OCI-LY1 (cell line): Measurements from ENCODE around the gene SPON2.

ENCODE experiments used
- H2AFZ ChIP-seq: fragments of 200-600 bp; sonication (generic), shearing (Covaris generic); 2 replicates; pipeline ENCODE4 v1.6.0; 2014; ENCODE audit warnings: antibody characterized with exemption, mild to moderate bottlenecking, low read length
- H3F3A ChIP-seq: fragments of 200-600 bp; sonication (generic), shearing (Covaris generic); 2 replicates; pipeline ENCODE4 v1.6.0; 2014; ENCODE audit warnings: mild to moderate bottlenecking, antibody characterized with exemption, low read length, moderate library complexity; ENCODE audit not compliant: insufficient read depth
- H3K27ac ChIP-seq: fragments of 200-600 bp; sonication (generic); 2 replicates; pipeline ENCODE4 v1.5.1; 2014; ENCODE audit warnings: low read length, mixed run types, mild to moderate bottlenecking, low read depth; ENCODE audit not compliant: poor library complexity, severe bottlenecking
- H3K27me3 ChIP-seq: fragments of 200-600 bp; sonication (generic); 2 replicates; pipeline ENCODE4 v1.6.0; 2014; ENCODE audit warnings: antibody characterized with exemption, mild to moderate bottlenecking, low read length, moderate library complexity; ENCODE audit not compliant: insufficient read depth
- H3K36me3 ChIP-seq: fragments of 200-600 bp; sonication (generic); 2 replicates; pipeline ENCODE4 v1.6.1; 2014; ENCODE audit warnings: mild to moderate bottlenecking, antibody characterized with exemption, low read length, moderate library complexity, mixed read lengths; ENCODE audit not compliant: insufficient read depth
- H3K4me1 ChIP-seq: fragments of 200-600 bp; sonication (generic); 2 replicates; pipeline ENCODE4 v1.5.1; 2014; ENCODE audit warnings: mild to moderate bottlenecking, low read length, moderate library complexity; ENCODE audit not compliant: insufficient read depth, severe bottlenecking
- H3K4me2 ChIP-seq: fragments of 200-600 bp; sonication (generic), shearing (Covaris generic); 2 replicates; pipeline ENCODE4 v1.6.1; 2014; ENCODE audit warnings: low read length
- H3K4me3 ChIP-seq: fragments of 200-600 bp; sonication (generic); 2 replicates; pipeline ENCODE4 v1.5.1; 2014; ENCODE audit warnings: low read length, low read depth, mild to moderate bottlenecking, mixed read lengths; ENCODE audit not compliant: poor library complexity, severe bottlenecking
- H3K79me2 ChIP-seq: fragments of 200-600 bp; shearing (Covaris generic); 2 replicates; pipeline ENCODE4 v1.6.1; 2016; ENCODE audit warnings: mixed run types, low read length, mixed read lengths; ENCODE audit not compliant: insufficient read depth
- H3K9ac ChIP-seq: fragments of 200-600 bp; sonication (generic), shearing (Covaris generic); 2 replicates; pipeline ENCODE4 v1.6.1; 2014; ENCODE audit warnings: mild to moderate bottlenecking, low read length, mixed read lengths
- H3K9me2 ChIP-seq: fragments of 200-600 bp; sonication (generic), shearing (Covaris generic); 2 replicates; pipeline ENCODE4 v1.6.1; 2014; ENCODE audit warnings: low read depth, mild to moderate bottlenecking, low read length, mixed read lengths
- H3K9me3 ChIP-seq: fragments of 200-600 bp; shearing (Covaris generic); 2 replicates; pipeline ENCODE4 v1.6.1; 2014; ENCODE audit warnings: low read length, mixed read lengths
- H4K20me1 ChIP-seq: fragments of 200-600 bp; sonication (generic), shearing (Covaris generic); 2 replicates; pipeline ENCODE4 v1.6.0; 2016; ENCODE audit warnings: mild to moderate bottlenecking, low read length; ENCODE audit not compliant: insufficient read depth
- EZH2 ChIP-seq: fragments of 200-600 bp; sonication (generic), shearing (Covaris generic); IDR thresholded peaks from 2 replicates; pipeline ENCODE4 v1.8.0; 2017; ENCODE audit warnings: borderline replicate concordance, mixed run types, mild to moderate bottlenecking, antibody characterized with exemption, low read length, moderate library complexity, mixed read lengths
- TF ChIP-seq, protein P1 (sequence below): fragments of 200-600 bp; sonication (generic), shearing (Covaris generic); IDR thresholded peaks from 2 replicates; pipeline ENCODE4 v1.5.1; 2017; ENCODE audit warnings: mild to moderate bottlenecking, antibody characterized with exemption, low read length, moderate library complexity, mixed read lengths

The SPON2 gene

DNA sequence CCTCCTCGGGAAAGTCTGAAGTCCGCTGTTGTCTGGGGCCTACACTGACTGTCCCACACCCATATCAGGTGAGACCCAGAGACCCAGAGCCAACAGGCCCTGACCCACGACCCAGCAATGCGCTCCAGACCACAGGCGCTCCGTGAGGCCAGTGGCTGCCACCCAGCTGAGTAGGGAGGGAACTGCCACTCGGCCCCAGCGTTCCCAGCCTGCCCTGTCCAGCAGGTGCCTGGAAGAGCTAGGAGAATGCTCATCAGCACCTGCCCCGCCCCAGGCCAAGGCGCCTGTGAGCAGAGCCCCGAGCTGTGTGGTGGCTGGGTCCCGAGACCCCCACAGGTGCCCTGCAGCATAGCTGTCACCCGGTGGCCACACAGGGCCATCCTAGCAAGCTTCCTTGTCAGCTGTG lies 2.7 kb downstream of the SPON2 start:
- no peak overlapping the region for H3K4me2 ChIP-seq
- no peaks in the 10 kb centered on the region for H3K9me3 ChIP-seq
- no peaks in the 10 kb centered on the region for H4K20me1 ChIP-seq
- H3K27ac ChIP-seq: no peak overlapping the region
- H2AFZ ChIP-seq: no peak overlapping the region
- no peaks in the 10 kb centered on the region for H3K36me3 ChIP-seq
- H3F3A ChIP-seq: no peaks in the 10 kb centered on the region
- H3K79me2 ChIP-seq: no peaks in the 10 kb centered on the region
- H3K4me1 ChIP-seq: no peaks in the 10 kb centered on the region
- no peaks in the 10 kb centered on the region for H3K27me3 ChIP-seq
- TF ChIP-seq, protein P1, sequence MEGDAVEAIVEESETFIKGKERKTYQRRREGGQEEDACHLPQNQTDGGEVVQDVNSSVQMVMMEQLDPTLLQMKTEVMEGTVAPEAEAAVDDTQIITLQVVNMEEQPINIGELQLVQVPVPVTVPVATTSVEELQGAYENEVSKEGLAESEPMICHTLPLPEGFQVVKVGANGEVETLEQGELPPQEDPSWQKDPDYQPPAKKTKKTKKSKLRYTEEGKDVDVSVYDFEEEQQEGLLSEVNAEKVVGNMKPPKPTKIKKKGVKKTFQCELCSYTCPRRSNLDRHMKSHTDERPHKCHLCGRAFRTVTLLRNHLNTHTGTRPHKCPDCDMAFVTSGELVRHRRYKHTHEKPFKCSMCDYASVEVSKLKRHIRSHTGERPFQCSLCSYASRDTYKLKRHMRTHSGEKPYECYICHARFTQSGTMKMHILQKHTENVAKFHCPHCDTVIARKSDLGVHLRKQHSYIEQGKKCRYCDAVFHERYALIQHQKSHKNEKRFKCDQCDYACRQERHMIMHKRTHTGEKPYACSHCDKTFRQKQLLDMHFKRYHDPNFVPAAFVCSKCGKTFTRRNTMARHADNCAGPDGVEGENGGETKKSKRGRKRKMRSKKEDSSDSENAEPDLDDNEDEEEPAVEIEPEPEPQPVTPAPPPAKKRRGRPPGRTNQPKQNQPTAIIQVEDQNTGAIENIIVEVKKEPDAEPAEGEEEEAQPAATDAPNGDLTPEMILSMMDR: no peak
- no peak for TF ChIP-seq EZH2
- no peak overlapping the region for H3K4me3 ChIP-seq
- no peak overlapping the region for H3K9ac ChIP-seq
- no peaks in the 10 kb centered on the region for H3K9me2 ChIP-seq

DNA sequence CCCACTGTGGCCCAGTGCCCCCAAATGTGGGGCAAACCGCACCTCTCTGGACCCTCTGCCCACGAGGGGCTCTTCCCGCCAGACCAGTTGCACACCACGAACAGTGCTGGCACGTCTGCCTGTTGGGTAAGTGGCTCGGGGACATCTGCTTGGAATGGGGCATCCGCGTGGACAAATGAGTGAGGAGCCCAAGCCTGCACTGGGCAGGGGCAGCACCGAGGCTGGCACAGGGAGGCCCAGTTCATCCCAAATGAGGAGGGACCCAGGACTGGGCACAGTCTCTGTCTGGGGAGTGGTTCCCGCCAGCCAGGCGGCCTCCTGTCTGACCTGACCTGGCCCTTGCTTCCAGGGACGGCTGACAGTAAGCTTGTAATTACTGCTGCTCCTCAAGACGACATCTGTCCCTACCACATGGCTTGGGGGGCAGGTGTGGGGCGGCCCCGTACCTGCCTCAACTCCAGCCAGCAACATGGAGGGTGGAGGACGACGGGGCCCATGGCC lies 3.2 kb downstream of the SPON2 start:
- no peaks in the 10 kb centered on the region for H3K9me3 ChIP-seq
- no peaks in the 10 kb centered on the region for H3K79me2 ChIP-seq
- no peaks in the 10 kb centered on the region for H3K4me1 ChIP-seq
- H3K36me3 ChIP-seq: no peaks in the 10 kb centered on the region
- no peaks in the 10 kb centered on the region for H3F3A ChIP-seq
- no peak overlapping the region for H3K4me2 ChIP-seq
- H2AFZ ChIP-seq: no peak overlapping the region
- TF ChIP-seq EZH2: no peak
- H3K27me3 ChIP-seq: no peaks in the 10 kb centered on the region
- no peaks in the 10 kb centered on the region for H4K20me1 ChIP-seq
- H3K9ac ChIP-seq: no peak overlapping the region
- no peak overlapping the region for H3K27ac ChIP-seq
- H3K4me3 ChIP-seq: no peak overlapping the region
- no peaks in the 10 kb centered on the region for H3K9me2 ChIP-seq

DNA sequence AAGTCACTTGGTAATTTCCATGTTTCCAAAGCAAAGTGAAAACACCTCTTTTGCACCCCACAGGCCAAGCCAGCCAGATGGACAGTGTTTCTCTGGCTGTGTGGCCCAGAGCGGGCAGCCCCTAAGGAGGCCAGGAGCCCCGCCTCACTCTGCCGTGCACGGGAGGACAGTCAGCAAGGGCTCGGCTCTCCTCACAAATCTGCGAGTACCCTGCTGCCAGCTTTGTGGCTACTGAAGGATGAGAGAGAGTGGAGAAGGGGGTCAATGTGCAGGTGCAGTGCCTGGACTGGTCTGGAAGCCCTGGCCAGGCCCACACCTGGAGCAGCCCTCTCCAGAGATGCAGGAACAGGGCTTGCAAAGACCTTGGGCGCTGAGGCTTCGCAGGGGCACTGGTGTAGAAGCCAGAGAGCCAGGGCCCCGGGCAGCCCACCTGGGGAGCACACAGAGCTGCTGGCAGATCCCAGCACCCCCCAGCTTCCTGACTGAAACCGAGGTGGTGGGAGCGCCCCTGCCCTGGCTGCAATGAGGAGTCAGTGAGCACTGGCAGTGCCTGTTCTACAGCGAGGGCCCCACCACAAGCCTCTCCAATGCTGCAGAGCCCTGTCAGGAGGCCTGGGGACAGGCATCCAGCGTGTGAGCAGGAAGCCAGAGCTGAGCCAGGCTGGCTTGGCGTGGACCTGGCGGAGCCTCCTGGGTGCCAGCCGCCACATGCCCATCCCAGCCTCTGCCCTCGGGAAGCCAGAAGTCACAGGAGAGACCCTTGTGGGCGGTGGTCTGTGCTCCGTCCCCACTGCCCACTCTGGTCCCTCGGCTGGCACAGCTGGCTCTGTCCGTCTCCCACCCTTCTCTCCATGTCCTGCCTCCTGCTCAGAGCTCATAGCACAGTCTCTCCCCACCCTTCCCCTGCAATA lies 3.9 kb downstream of the SPON2 start:
- no peak overlapping the region for H2AFZ ChIP-seq
- peak overlapping the region; percentile 89 for H3K4me2 ChIP-seq
- H3K27ac ChIP-seq: no peak overlapping the region
- no peaks in the 10 kb centered on the region for H3K4me1 ChIP-seq
- H3K27me3 ChIP-seq: no peaks in the 10 kb centered on the region
- H3K9me3 ChIP-seq: no peaks in the 10 kb centered on the region
- H3K4me3 ChIP-seq: peak overlapping the region; percentile 68
- no peaks in the 10 kb centered on the region for H3K79me2 ChIP-seq
- H3K36me3 ChIP-seq: no peaks in the 10 kb centered on the region
- no peaks in the 10 kb centered on the region for H3K9me2 ChIP-seq
- TF ChIP-seq, protein P1: no peak
- no peak for TF ChIP-seq EZH2
- H3K9ac ChIP-seq: no peak overlapping the region; the same call in 1 of the 2 replicates
- no peaks in the 10 kb centered on the region for H4K20me1 ChIP-seq
- H3F3A ChIP-seq: no peaks in the 10 kb centered on the region
